Upper lobe of left lung (tissue), 6 donors: Measurements from ENCODE around the gene PTPRN2. TPM values are rescaled to one million over a fixed set of nuclear protein-coding genes. Genes with fewer than 3 reads are reported as not detected.

Experiments
- ATAC-seq, 2 donors: fragments of 200-7000 bp; cut with Tn5 transposase; one replicate each; pipeline ENCODE4 v1.9.1; 2022; ENCODE audit warnings: mild to moderate bottlenecking in 2 of 2, moderate library complexity in 2 of 2; ENCODE audit not compliant: low FRiP score in 2 of 2
- DNase-seq, 2 donors: peaks; one replicate each; pipeline ENCODE4 v3.0.0-alpha.2; 2019 to 2020
- H3K27ac ChIP-seq, 4 donors: fragments of 200-600 bp; sonication (generic); one replicate each; pipeline ENCODE4 v1.5.1; 2016 to 2019
- H3K27me3 ChIP-seq, 4 donors: fragments of 200-600 bp; sonication (generic); one replicate each; pipeline ENCODE4 v1.5.1; 2017 to 2019
- H3K36me3 ChIP-seq, 4 donors: fragments of 200-600 bp; sonication (generic); one replicate each; pipeline ENCODE4 v1.5.1; 2016 to 2019
- H3K4me1 ChIP-seq, 4 donors: fragments of 200-600 bp; sonication (generic); one replicate each; pipeline ENCODE4 v1.5.1; 2018 to 2019
- H3K4me3 ChIP-seq, 4 donors: fragments of 200-600 bp; sonication (generic); one replicate each; pipeline ENCODE4 v1.5.1; 2017 to 2019; ENCODE audit warnings: mild to moderate bottlenecking in 2 of 4, moderate library complexity in 1 of 4
- H3K9me3 ChIP-seq, 4 donors: fragments of 200-600 bp; sonication (generic); one replicate each; pipeline ENCODE4 v1.5.1; 2018 to 2019
- CTCF ChIP-seq, 6 experiments: fragments of 450-650 bp in 4 of 6; fragments of 200-600 bp in 2 of 6; sonication (generic) in 2 of 6; IDR thresholded peaks; one replicate each; pipeline ENCODE4 v1.5.1; 2016 to 2019; ENCODE audit warnings: antibody characterized with exemption in 6 of 6
- EP300 ChIP-seq, 4 donors: sonication (generic); formaldehyde crosslinking; IDR thresholded peaks; one replicate each; pipeline ENCODE4 v1.5.1; 2017; ENCODE audit warnings: antibody characterized with exemption in 4 of 4, control low read depth in 2 of 4
- POLR2A ChIP-seq, 4 donors: fragments of 450-650 bp; IDR thresholded peaks; one replicate each; pipeline ENCODE4 v1.5.1; 2016 to 2017; ENCODE audit warnings: antibody characterized with exemption in 4 of 4, mild to moderate bottlenecking in 2 of 4
- POLR2AphosphoS5 ChIP-seq, 2 donors: sonication (generic); formaldehyde crosslinking; IDR thresholded peaks; one replicate each; pipeline ENCODE4 v1.5.1; 2017; ENCODE audit warnings: antibody characterized with exemption in 2 of 2
- WGBS, 2 donors: methylation state at CpG; one replicate each; pipeline ENCODE4 v1.1.5; 2017 to 2018; 5-methylcytosine and 5-hydroxymethylcytosine counted together
- total RNA-seq, 6 donors: library from RNA; depleted of rRNA in 4 of 6; stranded (reverse); fragments of >200 nt in 4 of 6; gene quantifications; one replicate each; pipeline versions ENCODE4 v1.1.0 to v1.2.1, GENCODE V29; 2016 to 2021
- donor health status: DM: no; HTN: no; CAD: no; lungs with moderate emphysema.
- donor health status: DM: no; HTN: yes; CAD: no; lungs with severe emphysema.

Gene PTPRN2
- total RNA-seq, 6 donors from 2014 or later: 3.3 to 7.9 (median 5.2) TPM

GRCh38 chr7:157832866-157833607, 754.6 kb downstream of the PTPRN2 start:
- H3K9me3 ChIP-seq: no peaks in the 10 kb centered on the region
- TF ChIP-seq POLR2A (IDR thresholded peaks at IDR 0.05) (no peak), EP300 (IDR thresholded peaks at IDR 0.05) (no peak), POLR2AphosphoS5 (IDR thresholded peaks at IDR 0.05) (no peak), CTCF (IDR thresholded peaks at IDR 0.05) (no peak)
- no peak overlapping the region for H3K27ac ChIP-seq
- H3K4me3 ChIP-seq: no peak overlapping the region
- no peaks in the 10 kb centered on the region for H3K36me3 ChIP-seq
- no peak for ATAC-seq
- no peaks in the 10 kb centered on the region for H3K4me1 ChIP-seq
- 85 to 87% methylated on average over 30 to 35 of the region's 35 CpGs for WGBS, 2 donors
- no peak for DNase-seq
- no peaks in the 10 kb centered on the region for H3K27me3 ChIP-seq

- ATAC-seq (no peak), DNase-seq (no peak)
- Histone ChIP-seq H3K36me3 (no peaks in the 10 kb centered on the region), H3K9me3 (no peaks in the 10 kb centered on the region), H3K27ac (no peak overlapping the region), H3K4me1 (no peaks in the 10 kb centered on the region), H3K27me3 (no peaks in the 10 kb centered on the region), H3K4me3 (no peak overlapping the region)
- 46 to 61% methylated on average over 6 of the region's 6 CpGs for WGBS, 2 donors
- TF ChIP-seq POLR2A (IDR thresholded peaks at IDR 0.05) (no peak), CTCF (IDR thresholded peaks at IDR 0.05) (no peak), EP300 (IDR thresholded peaks at IDR 0.05) (no peak), POLR2AphosphoS5 (IDR thresholded peaks at IDR 0.05) (no peak)
Observed at GRCh38 chr7:157832421-157832820, 755.2 kb downstream of the PTPRN2 start.

DNA sequence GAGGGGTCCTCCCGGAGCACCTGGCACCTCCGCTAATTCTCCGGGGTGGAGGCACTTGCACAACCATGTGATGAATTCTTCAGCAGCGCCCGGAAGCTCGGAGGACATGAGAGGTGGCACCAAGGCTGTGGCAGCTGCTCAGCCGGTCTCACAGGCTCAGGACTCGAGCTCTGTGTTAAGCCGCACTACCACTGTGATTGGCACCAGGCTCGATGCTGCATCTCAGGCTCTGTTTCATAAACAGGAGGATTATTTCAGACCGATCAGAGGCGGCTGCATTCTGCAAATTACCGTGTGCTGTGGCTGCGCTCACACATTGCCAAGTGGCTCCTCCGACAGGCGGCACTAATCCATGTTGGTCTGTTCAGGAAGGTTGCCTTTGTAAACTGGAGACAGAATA, 755.6 kb downstream of the PTPRN2 start:
- ATAC-seq (no peak), DNase-seq (no peak)
- no peak overlapping the region for H3K4me3 ChIP-seq
- no peaks in the 10 kb centered on the region for H3K36me3 ChIP-seq
- 80 to 89% methylated on average over 8 to 16 of the region's 16 CpGs for WGBS, 2 donors
- no peaks in the 10 kb centered on the region for H3K9me3 ChIP-seq
- no peak overlapping the region for H3K27ac ChIP-seq
- H3K4me1 ChIP-seq: no peaks in the 10 kb centered on the region
- no peaks in the 10 kb centered on the region for H3K27me3 ChIP-seq
- TF ChIP-seq POLR2A (IDR thresholded peaks at IDR 0.05) (no peak), CTCF (IDR thresholded peaks at IDR 0.05) (no peak), POLR2AphosphoS5 (IDR thresholded peaks at IDR 0.05) (no peak), EP300 (IDR thresholded peaks at IDR 0.05) (no peak)

DNA sequence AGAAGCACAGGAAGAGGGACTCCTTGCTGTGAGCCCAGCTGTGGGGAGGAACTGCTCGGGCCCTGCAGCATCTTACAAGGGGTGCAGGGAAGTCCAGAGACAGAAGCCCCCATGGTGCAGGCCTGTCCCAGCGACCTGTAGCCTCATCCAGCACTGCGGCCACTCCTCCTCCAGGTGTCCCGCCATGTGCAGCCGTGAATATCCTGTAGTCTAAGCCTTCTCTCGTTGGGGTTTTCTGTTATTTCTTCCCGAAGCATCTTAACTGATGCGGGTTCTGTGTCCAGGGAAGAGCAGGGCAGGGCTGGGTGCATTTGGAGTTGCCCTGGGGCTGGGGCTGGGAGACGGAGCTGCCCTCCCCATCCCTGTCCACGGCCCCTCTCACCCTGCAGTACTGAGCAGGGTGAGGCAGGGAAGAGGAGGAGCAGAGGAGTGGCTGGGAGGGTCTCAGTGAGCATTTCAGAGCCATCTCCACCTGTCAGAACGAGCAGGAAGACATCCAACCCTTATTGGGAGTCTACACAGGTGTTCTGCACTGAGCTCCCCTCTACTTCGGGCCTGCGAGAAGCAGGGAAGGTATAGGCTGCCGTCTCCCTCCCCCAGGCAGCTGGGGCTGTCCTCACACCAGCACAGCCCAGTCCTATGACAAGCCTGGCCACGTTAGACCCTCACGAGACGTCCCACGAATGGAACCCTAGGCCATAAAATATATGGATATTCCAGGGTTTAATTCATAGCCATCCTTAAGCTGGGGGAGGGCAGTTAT, 756.3 kb downstream of the PTPRN2 start:
- Histone ChIP-seq H3K4me3 (no peak overlapping the region), H3K36me3 (no peaks in the 10 kb centered on the region), H3K27me3 (no peaks in the 10 kb centered on the region), H3K4me1 (no peaks in the 10 kb centered on the region), H3K27ac (no peak overlapping the region), H3K9me3 (no peaks in the 10 kb centered on the region)
- no peak for ATAC-seq
- DNase-seq: no peak
- TF ChIP-seq POLR2A (IDR thresholded peaks at IDR 0.05): no peak
- TF ChIP-seq CTCF (IDR thresholded peaks at IDR 0.05): no peak
- no peak for TF ChIP-seq POLR2AphosphoS5 (IDR thresholded peaks at IDR 0.05)
- no peak for TF ChIP-seq EP300 (IDR thresholded peaks at IDR 0.05)
- WGBS, 2 donors: 71 to 75% methylated on average over 10 to 18 of the region's 18 CpGs
